ENCODE measurements around the gene PRKAR2A.
"Not testable (repeated sequence)": the region's sequence is repeated elsewhere in the genome, so short reads cannot be mapped to it uniquely, and the experiment has no call there.

Gene PRKAR2A

DNA sequence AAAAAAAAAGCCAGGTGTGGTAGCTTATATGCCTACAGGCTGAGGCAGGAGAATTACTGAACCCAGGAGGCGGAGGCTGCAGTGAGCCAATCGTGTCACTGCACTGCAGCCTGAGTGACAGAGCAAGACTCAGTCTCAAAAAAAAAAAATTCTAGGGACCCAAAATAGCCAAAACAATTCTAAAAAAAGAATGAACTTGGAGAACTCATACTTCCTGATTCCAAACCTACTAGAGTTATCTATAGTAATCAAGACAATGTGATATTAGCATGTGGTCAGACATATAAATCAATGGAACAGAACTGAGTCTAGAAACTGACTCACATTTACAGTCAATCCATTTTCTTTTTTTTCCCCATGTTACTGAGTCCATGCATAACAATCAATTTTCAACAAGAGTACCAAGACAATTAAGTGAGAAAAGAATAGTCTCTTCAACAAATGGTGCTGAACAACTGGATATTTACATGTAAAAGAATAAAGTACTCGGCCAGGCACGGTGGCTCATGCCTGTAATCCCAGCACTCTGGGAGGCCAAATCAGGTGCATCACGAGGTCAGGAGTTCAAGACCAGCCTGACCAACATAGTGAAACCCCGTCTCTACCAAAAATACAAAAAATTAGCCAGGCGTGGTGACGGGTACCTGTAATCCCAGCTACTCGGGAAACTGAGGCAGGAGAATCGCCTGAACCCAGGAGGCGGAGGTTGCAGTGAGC is 11.9 kb downstream of the PRKAR2A start:
- DNase-seq: no peak

DNA sequence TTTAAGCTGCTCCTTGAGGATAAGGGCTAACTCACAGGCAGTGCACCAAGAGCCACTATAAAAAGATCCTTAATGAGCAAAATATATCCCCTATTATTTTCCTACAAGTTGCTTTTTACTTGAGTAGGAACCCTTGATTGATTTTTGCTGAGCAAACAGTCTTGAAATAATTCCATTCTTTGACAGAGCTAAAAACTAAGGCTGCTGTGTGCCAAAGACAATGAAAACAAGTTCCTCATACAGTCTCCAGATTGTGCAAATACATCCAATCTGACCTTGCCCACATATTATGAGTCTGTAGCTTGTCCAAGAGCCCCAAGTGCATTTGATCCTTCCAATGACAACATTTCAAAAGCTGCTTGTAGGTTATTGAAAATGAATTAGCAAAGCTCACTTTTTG is 15.0 kb downstream of the PRKAR2A start:
- DNase-seq: no peak

DNA sequence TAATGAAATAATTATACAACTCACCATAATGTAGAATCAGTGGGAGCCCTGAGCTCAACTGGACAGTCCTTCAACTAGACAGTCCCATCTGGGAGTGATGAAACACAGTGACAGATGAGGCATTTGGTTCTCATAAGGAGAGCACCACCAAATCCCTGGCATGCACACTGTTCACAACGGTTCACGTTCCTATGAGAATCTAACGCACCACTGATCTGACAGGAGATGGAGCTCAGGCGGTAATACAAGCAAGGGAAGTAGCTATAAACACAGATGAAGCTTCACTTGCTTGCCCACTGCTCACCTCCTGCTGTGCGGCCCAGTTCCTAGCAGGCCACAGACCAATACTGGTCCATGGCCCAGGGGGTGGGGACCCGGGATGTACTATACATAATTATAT is 17.0 kb downstream of the PRKAR2A start:
- DNase-seq: no peak

DNA sequence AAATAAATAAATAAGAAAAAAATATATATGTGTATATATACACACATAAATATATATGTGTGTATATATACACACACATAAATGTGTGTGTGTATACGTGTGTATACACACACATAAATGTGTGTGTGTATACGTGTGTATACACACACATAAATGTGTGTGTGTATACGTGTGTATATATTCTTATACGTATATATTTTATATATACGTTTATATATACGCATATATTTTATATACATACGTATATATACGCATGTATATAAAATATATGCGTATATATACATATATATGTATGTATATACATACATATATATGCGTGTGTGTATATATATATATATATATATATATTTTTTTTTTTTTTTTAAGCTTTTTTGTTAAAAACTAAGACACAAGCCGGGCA is 18.1 kb downstream of the PRKAR2A start:
- DNase-seq: not testable (repeated sequence)

DNA sequence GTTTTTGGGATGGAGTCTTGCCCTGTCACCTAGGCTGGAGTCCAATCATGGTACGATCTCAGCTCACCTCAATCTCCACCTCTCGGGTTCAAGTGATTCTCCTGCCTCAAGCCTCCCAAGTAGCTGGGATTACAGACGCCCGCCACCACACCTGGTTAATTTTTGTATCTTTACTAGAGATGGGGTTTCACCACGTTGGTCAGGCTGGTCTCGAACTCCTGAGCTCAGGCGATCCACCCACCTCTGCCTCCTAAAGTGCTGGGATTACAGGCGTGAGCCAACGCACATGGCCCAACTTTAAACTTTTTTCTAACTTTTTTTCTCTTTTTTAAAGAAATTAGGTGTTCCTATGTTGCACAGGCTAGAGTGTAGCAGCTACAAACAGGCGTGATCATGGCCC is 19.8 kb downstream of the PRKAR2A start:
- DNase-seq: not testable (repeated sequence)

DNA sequence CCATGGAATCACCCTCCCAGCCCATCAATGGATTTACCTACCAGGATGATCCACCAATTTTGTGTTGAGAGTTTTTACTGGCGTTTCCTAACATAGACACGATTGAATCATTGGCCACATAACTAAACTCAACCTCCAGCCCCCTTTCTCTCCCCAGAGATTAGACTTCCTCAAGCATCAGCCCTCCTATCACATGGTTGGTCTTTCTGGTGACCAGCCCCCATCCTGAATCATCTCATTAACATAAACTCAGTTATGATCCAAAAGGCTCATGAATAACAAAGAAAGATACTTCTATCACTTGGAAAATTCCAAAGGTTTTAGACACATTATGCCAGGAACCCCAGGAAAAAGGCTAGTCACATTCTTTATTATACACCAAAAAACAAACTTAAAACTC is 21.2 kb downstream of the PRKAR2A start:
- no peak for DNase-seq

DNA sequence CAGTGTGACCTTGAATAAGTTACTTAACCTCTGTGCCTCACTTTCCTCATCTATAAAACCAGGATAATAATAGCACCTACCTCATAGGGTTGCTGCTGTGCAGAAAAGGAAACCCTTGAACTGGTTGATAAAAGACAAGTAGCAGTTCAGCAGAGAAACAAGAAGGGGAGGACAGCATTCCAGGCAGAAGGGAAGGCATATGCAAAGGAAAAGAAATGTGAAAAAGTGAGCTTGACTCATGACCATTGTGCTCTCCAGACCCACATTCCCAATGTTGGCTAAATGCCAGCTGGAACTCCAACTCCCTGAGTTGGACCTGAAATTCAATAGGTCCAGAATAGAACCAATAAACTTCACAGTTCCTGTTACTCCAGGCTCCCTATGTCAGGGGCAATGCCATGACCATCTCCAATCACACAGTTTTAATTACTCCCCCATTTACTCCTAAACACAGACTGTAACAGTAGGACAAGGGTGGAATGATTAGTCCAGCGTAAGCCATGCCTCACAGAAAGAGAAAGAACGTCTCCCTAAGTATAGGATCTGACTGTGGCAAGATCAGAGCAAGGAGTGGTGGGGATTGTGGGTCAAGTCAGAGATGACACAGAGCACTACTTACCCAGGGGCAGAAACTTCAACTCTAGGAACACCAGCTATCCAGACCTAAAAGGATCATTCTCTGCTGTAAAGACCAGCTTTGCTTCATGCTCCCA is 26.9 kb downstream of the PRKAR2A start:
- no peak for DNase-seq

DNA sequence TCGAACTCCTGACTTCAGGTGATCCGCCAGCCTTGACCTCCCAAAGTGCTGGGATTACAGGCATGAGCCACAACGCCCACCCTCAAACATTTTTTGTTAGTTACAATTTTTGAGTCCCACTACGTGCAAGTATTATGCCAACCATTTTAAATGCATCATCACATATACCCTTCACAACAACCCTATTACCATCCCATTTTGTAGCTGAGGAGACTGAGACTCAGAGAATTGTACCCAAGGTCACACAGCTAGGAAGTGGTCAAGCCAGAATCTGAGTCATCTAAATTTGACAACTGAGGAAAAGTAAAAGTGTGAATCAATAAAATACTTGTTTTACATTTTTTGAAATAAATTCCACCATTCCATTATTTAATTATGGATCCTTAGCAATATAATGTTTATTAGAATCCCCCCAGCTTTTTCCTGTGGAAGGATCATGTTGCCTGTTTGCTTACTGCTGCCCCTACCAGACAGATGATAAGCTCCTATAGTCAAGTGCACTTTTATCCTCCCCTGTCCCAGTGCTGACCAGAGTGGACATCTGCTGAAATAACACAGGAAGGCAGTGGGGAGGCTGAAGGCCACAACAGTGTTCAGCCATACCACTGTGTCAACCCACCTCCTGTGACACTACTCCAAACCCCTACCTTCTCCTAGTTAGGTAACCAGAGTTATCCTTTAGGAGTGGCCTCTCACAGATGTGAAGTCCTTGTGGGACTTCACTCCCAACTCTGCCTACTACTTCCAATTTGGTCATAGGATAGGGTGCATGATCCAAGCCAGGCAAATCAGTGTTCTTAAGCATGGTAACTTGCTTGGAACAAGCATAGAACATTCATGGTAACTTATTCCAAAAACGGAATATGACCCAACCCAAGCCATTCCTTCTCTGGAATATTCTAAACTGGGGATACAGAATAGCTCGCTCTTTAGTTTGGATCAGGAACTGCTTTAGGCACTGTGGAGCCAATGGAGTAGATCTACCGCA is 28.1 kb downstream of the PRKAR2A start:
- no peak for DNase-seq

DNA sequence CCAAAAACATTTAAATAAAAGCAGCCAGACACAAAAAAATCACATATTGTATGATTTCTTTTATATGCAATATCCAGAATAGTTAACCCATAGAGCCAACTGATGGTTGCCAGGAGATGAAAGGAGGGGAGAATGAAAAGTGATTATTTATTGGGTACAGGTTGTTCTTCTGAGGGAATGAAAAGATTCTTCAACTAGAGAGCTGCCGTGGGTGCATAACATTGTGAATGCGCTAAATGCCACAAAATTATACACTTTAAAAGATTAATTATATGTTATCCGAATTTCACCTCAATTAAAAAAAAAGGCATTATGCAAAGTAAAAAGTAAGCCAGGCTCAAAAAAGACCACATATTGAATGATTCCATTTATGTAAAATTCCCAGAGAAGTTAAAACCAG is 36.1 kb downstream of the PRKAR2A start:
- no peak for DNase-seq

DNA sequence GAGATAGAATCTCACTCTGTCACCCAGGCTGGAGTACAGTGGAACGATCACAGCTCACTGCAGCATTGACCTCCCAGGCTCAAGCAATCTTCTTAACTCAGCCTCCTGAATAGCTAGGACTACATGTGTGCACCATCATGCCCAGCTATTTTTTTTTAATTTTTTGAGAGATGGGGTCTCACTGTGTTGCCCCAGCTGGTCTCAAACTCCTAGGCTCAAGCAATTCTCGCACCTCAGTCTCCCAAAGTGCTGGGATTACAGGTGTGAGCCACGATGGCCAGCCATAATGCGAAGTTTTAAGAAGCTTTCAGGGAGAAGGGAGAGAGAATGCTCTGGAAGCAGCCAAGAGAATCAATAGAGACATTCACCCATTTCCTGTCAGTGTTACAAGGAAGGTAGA is 42.7 kb downstream of the PRKAR2A start:
- DNase-seq: no peak

DNA sequence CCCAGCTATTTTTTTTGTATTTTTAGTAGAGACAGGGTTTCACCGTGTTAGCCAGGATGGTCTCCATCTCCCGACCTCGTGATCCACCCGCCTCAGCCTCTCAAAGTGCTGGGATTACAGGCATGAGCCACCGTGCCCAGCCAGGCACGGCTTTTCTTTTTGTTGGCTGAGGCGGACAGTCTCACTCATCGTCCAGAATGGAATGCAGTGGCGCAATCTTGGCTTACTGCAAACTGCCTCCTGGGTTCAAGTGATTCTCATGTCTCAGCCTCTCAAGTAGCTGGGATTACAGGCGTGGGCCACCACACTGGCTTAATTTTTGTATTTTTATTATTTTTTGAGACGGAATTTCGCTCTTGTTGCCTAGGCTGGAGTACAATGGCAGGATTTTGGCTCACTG is 46.8 kb downstream of the PRKAR2A start:
- not testable (repeated sequence) for DNase-seq

DNA sequence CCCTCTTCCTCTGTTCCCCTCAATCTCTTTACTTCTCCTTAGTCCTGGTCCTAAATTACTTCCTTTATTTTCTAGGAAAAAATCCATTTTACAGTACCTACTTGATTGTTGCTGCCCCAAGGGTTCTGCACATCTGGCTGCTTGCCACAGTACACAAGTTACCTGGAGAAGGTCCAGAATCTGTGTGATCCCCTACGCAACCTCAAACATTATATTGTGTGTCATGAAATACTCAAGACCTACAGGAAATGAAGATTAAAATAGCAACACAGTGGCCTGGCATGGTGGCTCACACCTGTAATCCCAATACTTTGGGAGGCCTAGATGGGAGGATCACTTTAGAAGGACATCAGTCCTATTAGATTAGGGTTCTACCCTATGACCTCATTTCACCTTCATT is 48.7 kb downstream of the PRKAR2A start:
- no peak for DNase-seq

DNA sequence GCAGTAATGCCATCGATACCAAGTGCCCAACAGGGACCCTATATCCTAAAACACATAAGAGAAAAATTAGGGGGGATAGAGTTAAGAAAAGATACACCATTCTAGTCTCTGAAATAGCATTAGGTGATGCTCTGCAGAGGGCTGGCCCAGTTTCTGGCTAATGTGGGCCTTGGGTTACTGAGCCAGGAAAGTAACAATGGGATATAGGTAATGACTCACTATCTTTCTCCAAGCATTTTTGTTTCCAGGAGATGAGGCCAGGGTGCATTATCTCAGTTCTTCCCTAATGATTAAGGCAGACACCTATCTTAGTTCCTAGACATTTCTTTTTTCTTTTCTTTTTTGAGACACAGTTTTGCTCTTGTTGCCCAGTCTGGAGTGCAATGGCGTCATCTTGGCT is 50.0 kb downstream of the PRKAR2A start:
- no peak for DNase-seq

DNA sequence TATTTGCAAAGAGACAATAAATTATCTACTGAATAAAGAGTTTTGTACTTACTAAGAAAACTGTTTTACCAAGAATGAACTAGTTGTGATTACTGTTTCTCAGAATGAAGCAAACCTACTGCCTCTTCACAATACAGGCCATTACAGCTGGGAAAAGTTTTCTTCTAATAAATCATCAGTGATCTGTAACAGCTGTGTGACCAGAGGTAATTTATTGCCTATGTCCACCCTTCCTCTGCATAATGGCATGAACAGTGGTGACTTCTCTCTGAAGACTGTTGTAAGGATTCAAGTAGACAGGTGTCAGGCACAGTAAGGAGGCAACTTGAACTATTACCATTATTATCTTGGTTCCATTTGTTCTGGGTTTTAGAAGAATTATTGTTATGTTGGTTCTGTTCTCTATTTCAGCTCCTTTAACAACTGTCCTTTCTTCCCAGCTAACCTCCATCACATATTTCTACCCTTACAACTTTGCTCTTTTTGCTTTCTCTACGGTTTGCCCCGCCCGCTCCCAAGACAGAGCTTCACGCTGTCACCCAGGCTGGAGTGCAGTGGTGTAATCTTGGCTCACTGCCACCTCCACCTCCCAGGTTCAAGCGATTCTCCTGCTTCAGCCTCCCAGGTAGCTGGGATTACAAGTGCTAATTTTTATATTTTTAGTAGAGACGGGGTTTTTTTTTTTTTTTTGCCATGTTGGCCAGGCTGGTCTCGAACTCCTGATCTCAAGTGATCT is 51.5 kb downstream of the PRKAR2A start:
- DNase-seq: no peak

DNA sequence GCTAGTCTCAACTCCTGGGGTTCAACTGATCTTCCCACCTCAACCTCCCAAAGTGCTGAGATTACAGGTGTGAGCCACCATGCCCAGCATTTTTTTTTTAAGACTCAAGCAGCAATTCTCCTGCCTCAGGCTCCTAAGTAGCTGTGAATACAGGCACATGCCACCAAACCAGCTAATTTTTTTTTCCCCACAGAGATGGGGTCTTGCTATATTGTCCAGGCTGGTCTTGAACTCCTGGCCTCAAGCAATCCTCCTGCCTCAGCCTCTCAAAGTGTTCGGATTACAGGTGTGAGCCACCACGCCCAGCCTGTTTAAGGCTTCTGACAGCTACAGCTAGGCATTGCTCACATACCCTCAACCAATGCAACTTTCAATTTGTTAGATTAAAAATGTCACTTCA is 54.2 kb downstream of the PRKAR2A start:
- not testable (repeated sequence) for DNase-seq

DNA sequence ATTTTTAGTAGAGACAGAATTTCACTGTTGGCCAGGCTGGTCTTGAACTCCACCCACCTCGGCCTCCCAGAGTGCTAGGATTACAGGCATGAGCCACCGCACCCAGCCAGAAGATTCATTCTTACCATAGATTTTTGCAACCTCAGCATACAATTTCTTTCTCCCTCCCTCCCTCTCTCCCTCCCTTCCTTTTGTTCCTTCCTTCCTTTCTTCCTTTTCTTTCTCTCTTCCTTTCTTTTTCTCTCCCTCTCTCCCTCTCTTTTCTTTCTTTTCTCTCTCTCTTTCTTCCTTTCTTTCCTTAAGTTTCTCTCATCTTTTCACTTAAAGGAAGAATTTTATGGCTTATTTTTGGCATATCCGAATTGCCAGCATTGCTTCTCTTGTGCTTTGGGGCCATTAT is 58.0 kb downstream of the PRKAR2A start:
- DNase-seq: no peak

DNA sequence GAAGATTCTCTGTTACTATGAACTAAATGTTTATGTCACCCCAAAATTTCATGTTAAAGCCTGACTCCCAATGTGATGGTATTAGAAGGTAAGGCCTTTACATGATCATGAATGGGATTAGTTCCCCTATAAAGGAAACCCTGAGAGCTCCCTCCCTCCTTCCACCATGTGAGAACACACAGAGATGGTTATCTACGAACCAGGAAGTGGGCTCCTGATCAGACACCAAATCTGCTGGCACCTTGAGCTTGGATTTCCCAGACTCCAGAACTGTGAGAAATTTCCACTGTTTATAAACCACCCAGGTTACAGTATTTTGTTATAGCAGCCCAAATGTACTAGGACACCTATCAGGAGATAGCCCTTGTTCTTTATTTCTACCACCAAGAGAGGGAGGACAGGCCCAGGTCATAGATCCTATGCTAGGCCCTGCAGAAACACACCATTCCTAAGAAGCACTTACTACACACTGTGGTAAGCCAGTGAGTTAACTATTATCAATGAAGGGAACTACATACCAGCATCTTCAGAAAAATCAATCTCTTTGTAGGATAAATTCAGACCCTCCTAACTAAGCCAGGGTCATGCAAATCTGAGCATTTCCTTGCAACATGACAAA is 59.0 kb downstream of the PRKAR2A start:
- DNase-seq: no peak

DNA sequence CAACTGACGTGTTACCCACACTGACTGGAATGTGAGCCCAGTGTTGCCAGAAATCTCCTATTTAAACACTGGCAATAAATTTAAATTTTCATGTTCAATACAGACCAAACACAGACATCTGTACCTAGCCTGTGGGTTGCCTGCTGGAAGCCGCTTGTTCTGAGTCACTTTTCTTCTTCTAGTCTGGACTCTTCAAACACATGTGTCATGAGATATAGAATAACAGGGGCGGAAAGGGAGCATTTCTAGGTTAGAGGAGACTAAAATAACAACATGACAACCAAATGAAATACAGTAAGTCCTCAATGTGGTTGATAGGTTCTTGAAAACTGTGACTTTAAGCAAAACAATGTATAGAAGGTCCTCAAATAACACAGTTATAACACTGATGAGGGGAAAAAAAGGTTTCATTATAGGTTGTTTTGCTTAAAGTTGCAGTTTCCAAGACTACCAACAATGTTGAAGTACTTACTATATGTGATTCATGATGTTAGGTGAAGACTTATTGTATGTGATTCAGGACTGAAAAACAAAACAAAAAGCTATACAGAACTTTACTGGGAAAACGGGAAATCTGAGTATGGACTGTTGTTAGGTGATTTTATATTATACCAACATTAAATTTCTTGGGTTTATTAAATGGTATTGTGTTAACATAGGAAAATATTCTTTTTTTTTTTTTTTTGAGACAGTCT is 63.1 kb downstream of the PRKAR2A start:
- DNase-seq: no peak

DNA sequence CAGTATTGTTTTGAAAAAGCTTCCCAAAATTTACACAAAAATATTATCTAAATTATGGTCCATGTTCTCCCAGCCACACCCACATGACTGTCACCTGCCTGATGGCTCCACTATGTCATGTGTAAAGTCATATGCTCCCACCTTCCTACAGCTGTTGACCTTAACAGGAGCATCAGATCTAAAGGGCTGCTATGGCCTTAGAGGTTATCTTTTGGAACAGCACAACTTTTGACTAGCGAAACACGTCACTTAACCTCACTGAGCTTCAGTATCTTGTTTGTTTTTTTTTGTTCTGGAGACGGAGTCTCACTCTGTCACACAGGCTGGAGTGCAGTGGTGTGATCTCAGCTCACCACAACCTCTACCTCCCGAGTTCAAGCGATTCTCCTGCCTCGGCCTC is 64.4 kb downstream of the PRKAR2A start:
- DNase-seq: no peak

DNA sequence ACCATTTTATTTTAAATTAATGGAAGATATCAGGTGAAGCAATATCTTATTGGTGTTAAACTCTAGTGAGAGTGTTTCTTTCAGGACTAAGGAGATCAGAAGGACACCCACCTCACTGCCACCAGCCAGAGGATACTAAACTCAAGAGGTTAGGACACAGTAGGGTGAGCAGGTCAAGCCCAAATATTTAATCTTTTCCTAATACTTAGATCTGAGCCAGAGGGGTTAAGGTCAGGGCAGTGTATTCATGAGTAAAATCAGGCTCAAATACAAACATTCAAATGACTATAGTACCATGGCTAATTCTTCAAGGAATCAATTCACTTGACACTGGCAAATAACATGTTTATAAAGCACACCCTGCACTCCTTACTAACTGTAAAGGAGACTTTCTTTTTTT is 65.6 kb downstream of the PRKAR2A start:
- no peak for DNase-seq

DNA sequence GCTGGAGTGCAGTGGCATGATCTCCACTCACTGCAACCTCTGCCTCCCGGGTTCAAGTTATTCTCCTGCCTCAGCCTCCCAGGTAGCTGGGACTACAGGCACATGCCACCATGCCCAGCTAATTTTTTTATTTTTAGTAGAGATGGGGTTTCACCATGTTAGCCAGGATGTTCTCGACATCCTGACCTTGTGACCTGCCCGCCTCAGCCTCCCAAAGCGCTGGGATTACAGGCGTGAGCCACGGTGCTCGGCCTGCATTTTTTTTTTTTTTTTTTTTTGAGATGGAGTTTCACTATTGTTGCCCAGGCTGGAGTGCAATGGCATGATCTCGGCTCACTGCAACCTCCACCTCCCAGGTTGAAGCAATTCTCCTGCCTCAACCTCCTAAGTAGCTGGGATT is 69.1 kb downstream of the PRKAR2A start:
- DNase-seq: not testable (repeated sequence)

DNA sequence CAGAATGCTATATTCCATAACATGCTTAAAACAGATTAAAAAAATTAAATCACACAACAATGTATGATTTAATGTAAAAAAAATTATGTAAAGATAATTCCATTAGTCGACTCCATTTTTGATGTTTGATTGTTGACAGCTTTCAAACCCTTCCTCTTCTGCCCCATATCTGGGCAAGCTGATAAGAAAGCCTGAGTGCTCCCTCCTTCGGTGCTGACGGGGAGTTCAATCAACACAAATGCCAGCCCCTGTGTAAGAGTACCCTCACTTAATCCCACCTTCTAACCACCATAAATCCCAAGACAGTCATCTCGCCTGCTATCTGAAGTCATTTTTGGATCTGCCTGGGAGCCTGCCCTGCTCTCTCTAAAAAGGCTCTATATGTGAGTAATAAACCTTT is 70.8 kb downstream of the PRKAR2A start:
- DNase-seq: no peak

Data from activated CD4-positive, alpha-beta T cell treated with anti-CD3 and anti-CD28 coated beads for 4 hours (primary cell).